Memory B cell (primary cell): ENCODE measurements around the gene KAT14.
"Not testable (repeated sequence)": the region's sequence is repeated elsewhere in the genome, so short reads cannot be mapped to it uniquely, and the experiment has no call there.

Experiments
- ATAC-seq: fragments of 150-1000 bp; cut with Tn5 transposase; 2 replicates; pipeline ENCODE4 v1.10.0; 2021; ENCODE audit warnings: low read depth, mild to moderate bottlenecking, moderate library complexity
- DNase-seq, 2 donors: peaks; one replicate each; pipeline ENCODE4 v3.0.0; 2022; ENCODE audit warnings: low spot score in 2 of 2
- H3K27ac Mint-ChIP-seq: one replicate; pipeline ENCODE4 v1.8.0; 2022; ENCODE audit warnings: mild to moderate bottlenecking, moderate library complexity, mixed read lengths
- H3K27me3 Mint-ChIP-seq: one replicate; pipeline ENCODE4 v1.8.0; 2022; ENCODE audit warnings: mixed read lengths
- H3K36me3 Mint-ChIP-seq: one replicate; pipeline ENCODE4 v1.8.0; 2022; ENCODE audit warnings: mild to moderate bottlenecking, mixed read lengths
- H3K4me1 Mint-ChIP-seq: one replicate; pipeline ENCODE4 v1.8.0; 2022; ENCODE audit warnings: mixed read lengths
- H3K4me3 Mint-ChIP-seq: one replicate; pipeline ENCODE4 v1.8.0; 2022; ENCODE audit warnings: mild to moderate bottlenecking, moderate library complexity, mixed read lengths
- H3K9me3 Mint-ChIP-seq: one replicate; pipeline ENCODE4 v1.8.0; 2022; ENCODE audit warnings: mixed read lengths

Gene KAT14

GRCh38 chr20:18218280-18218679 is 80.6 kb downstream of the KAT14 start:
- Mint-ChIP-seq H3K4me1 (no peaks in the 10 kb centered on the region), H3K36me3 (peaks cover 4% of the 10 kb centered on the region), H3K4me3 (no peak overlapping the region), H3K9me3 (peaks cover 7% of the 10 kb centered on the region), H3K27me3 (peaks cover 10% of the 10 kb centered on the region), H3K27ac (no peak overlapping the region)
- DNase-seq (no peak), ATAC-seq (no peak)

- Mint-ChIP-seq H3K27me3 (peaks cover 13% of the 10 kb centered on the region), H3K4me1 (no peaks in the 10 kb centered on the region), H3K9me3 (peaks cover 5% of the 10 kb centered on the region), H3K27ac (no peak overlapping the region), H3K4me3 (no peak overlapping the region), H3K36me3 (no peaks in the 10 kb centered on the region)
- no peak for DNase-seq
- no peak for ATAC-seq
Measured at GRCh38 chr20:18223409-18223808, 85.7 kb downstream of the KAT14 start.

GRCh38 chr20:18224968-18225568 is 87.4 kb downstream of the KAT14 start:
- Mint-ChIP-seq H3K4me3 (no peak overlapping the region), H3K27me3 (peaks cover 12% of the 10 kb centered on the region), H3K9me3 (peaks cover 5% of the 10 kb centered on the region), H3K4me1 (no peaks in the 10 kb centered on the region), H3K36me3 (no peaks in the 10 kb centered on the region), H3K27ac (no peak overlapping the region)
- no peak for DNase-seq
- no peak for ATAC-seq

GRCh38 chr20:18225632-18226031 is 88.0 kb downstream of the KAT14 start:
- ATAC-seq: no peak
- Mint-ChIP-seq H3K9me3 (peaks cover 5% of the 10 kb centered on the region), H3K27me3 (peaks cover 12% of the 10 kb centered on the region), H3K27ac (no peak overlapping the region), H3K36me3 (no peaks in the 10 kb centered on the region), H3K4me1 (no peaks in the 10 kb centered on the region), H3K4me3 (no peak overlapping the region)
- DNase-seq: no peak

- not testable (repeated sequence) for H3K27ac Mint-ChIP-seq, DNase-seq, H3K4me1 Mint-ChIP-seq, H3K9me3 Mint-ChIP-seq, ATAC-seq, H3K36me3 Mint-ChIP-seq, H3K4me3 Mint-ChIP-seq
- peaks cover 12% of the 10 kb centered on the region for H3K27me3 Mint-ChIP-seq
Measured at GRCh38 chr20:18226741-18227140, 89.1 kb downstream of the KAT14 start.

- DNase-seq (no peak), ATAC-seq (no peak)
- H3K9me3 Mint-ChIP-seq: no peaks in the 10 kb centered on the region
- H3K4me1 Mint-ChIP-seq: no peaks in the 10 kb centered on the region
- no peak overlapping the region for H3K27ac Mint-ChIP-seq
- no peaks in the 10 kb centered on the region for H3K36me3 Mint-ChIP-seq
- no peak overlapping the region for H3K4me3 Mint-ChIP-seq
- peaks cover 4% of the 10 kb centered on the region for H3K27me3 Mint-ChIP-seq
Measured at GRCh38 chr20:18233408-18233943, 95.8 kb downstream of the KAT14 start.
